NCI-H1105 (cell line): ENCODE results near the gene SULT2B1.
"Not testable (repeated sequence)": the region's sequence is repeated elsewhere in the genome, so short reads cannot be mapped to it uniquely, and the experiment has no call there.

Experiments used
- DNase-seq: peaks from one replicate; lab custom pipeline; 2025; lab: John Stamatoyannopoulos, UW

SULT2B1 gene

DNA sequence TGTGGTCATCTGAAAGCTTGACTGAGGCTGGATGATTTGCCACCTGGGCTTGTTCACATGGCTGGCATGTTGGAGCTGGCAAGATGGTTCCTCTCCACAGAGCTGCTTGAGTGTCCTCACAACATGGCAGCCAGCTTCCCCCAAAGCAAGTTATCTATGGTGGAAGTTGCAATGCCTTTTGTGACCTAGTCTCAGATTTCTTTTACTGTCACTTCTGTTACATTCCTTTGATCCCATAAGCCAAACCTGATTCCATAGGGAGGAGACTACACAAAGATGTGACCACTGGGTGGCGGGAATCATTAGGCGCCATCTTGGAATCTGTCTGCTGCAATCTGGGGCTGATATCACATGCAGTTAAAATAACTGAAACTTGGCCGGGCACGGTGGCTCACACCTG is 22.8 kb upstream of the SULT2B1 start:
- DNase-seq, result no peak

DNA sequence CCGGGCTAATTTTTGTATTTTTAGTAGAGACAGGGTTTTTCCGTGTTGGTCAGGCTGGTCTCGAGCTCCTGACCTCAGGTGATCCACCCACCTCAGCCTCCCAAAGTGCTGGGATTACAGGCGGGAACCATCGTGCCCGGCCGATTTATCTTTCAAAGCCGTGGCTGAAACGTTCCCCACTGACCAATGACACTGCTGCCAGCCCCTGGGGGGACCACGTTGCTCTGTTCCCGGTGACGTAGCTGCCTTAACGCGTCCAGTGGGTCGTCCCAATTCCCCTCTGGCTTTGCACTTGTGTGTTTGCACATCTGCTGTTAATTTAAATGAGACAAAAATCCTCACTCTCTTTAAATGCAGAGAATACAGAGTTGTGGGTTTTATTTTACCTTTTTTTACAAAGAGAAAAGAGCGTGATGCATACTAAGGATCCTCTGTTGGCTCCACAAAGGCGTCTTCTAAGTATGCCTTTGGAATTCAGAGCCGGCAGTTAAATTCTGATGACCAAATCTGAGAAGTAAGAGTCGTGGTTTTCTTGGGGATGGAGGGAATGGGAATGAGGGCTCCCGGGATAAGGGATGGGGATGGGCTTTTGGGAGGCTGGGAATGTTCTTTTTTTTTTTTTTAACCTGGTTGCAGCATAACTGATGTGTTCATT is 21.8 kb upstream of the SULT2B1 start:
- no peak for DNase-seq

DNA sequence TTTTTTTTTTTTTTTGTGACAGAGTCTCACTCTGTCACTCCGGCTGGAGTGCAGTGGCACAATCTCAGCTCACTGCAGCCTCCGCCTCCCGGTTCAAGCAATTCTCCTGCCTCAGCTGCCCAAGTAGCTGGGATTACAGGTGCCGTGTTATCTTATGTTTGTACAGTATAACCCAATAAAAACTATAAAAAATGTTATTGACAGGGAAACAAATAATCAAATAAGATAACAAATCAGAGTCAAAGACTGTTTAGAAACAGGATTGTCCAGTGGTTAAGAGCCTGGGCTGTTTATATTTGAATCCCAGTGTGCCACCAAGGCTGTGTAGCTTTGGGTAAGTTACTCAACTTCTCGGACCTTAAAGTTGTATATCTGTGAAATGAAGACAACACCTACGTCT is 21.2 kb upstream of the SULT2B1 start:
- no peak for DNase-seq

DNA sequence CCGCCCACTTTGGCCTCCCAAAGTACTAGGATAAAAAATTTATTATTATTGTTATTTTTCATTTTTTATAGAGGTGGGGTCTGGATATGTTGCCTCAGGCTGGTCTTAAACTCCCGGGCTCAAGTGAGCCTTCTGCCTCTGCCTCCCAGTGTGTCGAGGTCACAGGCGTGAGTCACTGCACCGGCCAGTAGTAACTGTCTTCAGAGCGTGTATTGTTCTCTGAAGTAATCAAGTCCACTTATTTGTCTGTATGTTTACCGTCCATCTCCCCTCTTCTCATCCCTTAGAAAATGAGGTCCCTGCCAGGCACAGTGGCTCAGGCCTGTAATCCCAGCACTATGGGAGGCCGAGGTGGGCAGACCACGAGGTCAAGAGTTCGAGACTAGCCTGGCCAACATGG is 18.2 kb upstream of the SULT2B1 start:
- DNase-seq, result no peak

DNA sequence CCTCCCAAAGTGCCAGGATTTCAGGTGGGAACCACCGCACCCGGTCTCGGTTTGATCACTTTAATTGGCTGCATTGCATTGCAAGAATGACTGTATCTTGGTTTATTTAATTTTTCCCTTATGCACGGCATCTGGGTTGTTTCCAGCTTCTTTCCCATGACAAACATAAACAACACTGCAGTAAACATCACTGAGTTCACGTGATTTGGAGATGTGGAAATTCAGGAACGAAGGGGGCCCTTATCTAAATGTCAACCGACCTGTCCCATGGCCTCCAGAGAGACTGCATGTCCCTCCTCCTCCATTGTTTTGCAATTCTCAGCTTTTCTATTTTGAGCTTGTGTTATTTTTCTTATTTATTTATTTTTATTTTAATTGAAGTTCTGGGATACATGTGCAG is 14.4 kb upstream of the SULT2B1 start:
- DNase-seq, result no peak

DNA sequence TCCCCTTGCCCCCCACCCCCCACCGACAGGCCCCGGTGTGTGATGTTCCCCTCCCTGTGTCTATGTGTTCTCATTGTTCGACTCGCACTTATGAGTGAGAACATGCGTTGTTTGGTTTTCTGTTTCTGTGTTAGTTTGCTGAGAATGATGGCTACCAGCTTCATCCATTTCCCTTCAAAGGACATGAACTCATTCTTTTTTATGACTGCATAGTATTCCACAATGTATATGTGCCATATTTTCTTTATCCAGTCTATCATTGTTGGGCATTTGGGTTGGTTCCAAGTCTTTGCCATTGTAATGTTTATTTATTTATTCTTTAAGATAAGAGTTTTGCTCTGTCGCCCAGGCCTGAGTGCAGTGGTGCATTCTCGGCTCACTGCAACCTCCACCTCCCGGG is 13.9 kb upstream of the SULT2B1 start:
- DNase-seq, result not testable (repeated sequence)

DNA sequence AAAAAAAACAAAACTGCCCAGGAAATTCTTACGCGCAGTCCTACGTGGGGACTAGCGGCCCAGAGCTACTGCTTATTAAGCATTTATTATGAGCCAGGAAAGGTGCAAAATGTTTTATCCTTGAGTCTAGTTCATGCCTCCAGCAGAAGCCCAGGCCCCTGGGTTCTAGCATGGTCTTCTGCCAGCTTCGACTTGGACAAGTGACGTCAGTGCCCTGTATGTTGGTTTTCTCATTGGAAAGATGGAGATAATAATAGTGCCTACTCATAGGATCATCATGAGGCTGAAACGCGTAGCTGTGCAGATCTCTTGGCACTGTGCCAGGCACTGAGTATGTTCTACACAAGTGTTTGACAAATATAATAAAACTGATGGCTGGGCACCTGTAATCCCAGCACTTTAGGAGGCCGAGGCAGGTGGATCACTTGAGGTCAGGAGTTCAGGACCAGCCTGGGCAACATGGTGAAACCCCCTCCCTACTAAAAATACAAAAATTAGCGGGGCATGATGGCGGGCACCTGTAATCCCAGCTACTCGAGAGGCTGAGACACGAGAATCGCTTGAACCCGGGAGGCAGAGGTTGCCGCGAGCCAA is 12.4 kb upstream of the SULT2B1 start:
- peak; percentile 97 for DNase-seq

DNA sequence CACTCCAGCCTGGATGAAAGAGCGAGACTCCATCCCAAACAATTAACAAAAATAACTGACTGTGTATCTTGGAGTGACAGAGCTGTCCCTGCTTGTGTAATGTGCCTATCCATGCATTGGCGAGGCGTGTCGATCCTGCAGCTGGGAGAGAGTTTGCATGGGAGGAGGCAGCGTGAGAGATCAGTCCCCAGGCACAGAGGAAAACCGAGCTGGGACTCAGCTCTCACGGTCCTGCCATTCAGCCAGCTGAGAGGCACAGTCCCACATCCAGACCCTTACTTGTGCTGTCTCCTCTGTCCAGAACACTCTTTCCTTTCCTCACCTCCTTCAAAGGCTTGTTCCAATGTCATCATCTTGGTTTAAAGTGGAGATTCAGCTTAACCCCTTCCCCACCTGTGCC is 11.9 kb upstream of the SULT2B1 start:
- DNase-seq, result peak; percentile 42

DNA sequence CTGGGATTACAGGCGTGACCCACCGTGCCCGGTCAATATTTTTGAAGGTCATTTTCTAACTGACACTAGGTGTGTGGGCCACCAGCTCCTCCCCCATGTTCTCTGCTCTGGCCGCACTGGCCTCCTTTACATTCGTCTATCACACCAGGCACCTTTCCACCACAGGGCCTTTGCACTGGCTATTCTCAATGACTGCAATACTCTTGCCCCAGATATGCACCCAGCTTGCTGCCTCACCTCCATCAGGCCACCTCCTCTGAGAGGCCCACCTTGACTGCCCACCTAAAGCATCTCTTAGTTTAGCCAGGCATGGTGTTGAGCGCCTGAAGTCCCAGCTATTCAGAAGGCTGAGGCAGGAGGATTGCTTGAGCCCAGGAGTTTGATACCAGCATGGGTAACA is 10.2 kb upstream of the SULT2B1 start:
- DNase-seq, result no peak

DNA sequence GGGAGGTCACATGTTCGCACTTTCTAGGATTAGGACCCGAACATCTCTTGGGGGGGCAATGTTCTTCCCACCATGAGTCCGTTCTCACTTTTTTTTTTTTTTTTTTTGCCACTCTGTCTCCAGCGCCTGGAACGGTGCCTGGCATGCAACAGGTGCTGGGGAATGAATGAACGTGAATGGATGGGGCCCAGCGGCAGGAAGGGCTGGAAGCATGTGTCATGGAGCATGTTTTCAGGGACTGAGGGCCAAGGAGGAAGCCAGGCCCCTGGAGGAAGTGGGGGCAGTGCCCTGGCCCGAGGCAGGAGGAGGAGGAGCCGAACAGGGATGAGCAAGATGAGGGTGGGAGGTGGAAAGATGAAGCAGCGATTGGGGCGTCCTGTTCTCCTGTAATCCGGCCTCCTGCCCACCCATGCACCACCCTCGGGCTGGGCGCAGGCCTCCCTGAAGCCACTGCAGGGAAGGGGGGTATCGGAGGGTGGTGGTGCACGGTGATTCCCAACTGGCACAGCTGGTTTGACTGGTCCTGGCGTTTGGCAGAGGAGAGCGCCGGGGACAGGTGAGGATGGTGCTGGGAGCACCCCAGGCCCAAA is 8.8 kb upstream of the SULT2B1 start:
- DNase-seq, result no peak

DNA sequence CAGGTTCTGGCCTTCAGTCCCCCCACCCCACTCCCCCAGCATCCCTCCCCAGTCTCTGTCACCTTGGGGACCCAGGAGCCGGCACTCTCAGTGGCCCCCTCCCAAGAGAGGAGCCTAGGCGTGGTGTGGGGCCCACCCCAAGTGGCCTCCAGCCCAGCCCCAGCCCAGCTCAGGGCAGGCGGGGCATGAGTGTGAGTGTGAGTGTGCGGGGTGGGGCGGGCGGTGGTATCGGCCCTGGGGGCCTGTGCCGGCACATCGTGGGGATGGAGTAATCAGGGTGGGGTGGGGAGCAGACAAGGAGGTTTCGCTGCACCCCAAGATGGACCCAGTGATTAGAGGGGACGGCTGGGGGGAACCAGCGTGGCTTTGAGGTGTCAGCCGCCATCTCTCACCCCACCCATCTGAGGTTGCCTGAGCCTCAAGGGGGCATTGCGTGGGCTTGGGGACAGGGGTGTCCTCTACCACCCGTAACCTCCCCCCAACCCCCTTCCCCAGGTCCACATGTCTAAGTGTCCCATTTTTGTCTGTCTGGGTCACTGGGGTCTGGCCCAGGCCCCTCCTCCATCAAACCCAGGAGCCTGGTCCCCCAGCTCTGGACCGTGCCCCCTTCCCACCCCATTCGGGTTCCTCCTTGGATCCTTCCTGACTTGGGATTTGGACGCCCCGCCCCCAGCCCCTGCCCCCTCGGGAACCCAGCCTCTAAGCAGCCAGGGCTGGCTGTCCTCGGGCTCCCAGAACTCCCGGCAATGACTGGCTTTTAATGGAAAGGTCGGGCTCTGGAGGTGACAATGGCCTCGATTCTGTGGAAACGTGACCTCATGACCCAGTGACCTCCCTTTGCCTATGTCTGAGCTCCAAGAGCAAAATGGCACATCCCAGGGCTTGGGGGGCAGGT is 6.9 kb upstream of the SULT2B1 start:
- no peak for DNase-seq

DNA sequence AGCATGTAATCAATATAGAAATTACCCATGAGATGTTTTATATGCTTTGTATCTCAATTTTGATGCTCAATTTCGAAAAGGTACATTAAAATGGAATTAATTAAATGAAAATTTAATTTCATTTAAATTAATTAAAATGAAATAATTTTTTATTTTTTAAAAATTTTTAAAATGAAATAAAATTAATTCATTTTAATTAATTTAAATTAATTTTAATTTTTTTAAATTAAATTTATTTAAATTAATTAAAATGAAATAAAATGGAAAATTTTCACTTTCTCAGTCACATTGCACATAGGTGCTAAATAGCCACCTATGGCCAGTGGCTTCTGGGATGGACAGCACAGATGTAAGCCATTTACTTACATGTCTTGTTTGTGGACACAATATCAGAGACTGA is 4.2 kb upstream of the SULT2B1 start:
- no peak for DNase-seq

DNA sequence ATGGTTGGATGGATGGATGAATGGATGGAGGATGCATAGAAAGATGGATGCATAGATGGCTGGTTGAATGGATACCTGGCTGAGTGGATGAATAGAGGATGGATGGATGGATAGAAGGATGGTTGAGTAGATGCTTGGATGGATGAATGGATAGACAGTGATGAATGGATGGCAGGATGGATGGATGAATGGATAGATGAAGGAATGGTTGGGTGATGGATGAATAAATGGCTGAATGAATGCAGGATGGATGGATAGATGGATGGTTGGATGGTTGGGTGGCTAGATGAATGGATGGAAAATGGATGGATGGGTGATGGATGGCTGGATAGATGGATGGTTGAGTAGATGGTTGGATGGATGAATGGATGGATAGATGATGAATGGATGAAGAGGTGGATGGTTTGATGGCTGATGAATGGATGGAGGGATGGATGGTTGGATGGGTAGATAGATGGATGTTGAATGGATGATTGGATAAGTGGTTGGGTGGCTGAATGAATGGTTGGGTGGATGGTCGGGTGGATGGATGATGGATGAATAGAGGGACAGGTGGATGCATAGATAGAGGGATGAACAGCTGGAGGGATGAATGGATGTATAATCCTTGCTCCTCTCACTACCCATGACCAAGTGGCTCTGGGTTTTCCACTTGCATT is 3.6 kb upstream of the SULT2B1 start:
- no peak for DNase-seq

DNA sequence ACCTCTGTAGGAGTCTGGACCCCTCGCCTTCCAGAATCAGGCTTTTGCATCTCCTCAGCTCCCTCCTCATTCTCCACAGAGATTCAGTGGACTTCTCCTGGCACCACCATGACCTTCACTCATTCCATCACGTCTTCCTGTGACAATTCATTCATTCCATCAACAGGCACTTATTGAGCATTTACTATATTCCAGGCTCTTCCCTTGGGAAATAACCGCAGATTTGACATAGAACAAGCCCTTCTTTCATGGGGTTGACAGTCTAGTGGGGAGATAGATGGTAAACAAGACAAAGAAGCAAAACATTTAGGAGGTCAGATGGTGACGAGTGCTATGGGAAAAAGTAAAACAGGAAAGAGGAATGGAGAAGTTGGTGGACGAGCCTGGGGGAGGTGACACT is 2.6 kb upstream of the SULT2B1 start:
- DNase-seq, result no peak

DNA sequence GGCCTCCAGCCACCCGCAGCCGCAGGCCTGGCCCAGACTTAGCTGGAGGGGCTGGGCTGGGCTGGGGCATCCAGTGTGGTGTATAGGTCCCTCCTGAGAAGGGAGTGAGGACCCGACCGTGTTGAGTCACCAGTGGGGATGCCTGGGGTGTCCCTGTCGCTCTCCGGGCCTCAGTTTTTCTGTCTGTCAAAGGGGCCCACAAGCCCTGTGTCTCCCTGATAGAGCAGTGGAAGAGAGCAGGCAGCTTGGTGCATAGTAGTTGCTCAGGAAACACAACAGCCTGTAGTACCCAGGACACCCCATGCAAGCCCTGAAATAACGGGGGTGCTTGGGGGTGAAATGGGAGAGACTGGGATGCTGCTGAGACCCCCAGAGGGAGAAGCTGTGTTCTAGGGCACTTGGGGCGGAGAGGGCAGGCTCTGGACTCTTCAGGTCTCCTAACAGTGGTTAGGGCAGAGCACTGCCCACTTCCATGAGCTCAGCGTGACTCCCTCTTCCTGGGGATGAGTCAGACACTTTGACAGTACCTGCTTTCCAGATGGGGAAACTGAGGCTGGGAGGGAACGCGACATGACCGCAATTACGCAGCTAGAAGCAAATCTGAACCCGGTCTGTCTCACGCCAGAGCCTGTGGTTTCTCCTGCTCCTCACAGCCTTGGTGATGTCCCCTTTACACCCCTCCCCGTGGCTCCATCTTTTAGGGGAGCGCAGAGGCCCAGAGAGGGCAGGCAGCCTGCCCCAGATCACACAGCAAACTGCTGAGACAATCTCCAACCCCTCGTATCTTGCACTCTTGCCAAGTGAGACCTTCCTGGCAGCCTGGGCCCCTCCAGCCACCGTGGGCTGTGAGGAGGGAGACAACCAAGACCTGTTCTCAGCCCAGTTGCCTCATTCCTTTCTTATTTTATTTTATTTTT is 692 bp downstream of the SULT2B1 start:
- DNase-seq, result no peak

DNA sequence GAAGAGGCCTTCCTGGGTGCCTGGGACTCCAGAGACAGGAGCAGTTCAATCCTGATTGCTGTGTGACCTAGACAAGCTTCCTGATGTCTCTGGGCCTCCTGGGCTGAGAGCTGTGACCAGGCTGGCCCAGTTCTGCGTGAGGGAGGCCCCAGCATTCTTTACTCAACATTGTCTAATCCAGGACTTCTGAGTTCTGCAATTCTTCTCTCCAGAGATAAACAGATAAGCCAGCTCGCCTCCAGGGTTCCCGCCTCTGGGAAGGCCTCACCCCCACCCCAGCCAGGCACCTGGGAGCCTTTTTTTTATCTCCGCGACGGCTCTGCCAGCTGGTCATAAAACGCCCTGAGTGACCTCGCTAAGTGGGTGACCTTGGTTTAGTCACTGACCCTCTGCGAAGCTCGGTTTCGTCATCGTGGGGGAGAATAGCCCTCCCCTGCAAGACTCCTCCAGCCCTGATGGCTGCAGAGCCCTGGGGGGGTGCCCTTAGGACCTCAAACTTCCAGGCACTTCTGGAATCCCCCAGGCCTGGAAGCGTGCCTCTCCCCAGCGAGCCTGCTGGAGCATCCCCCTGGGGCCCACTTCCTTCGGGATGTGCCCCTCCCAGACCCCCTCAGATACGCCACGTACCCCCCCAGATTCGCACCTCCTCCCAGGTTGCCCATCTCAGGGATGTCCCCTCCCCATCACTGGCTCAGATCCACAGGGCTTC is 1.9 kb downstream of the SULT2B1 start:
- DNase-seq, result no peak

DNA sequence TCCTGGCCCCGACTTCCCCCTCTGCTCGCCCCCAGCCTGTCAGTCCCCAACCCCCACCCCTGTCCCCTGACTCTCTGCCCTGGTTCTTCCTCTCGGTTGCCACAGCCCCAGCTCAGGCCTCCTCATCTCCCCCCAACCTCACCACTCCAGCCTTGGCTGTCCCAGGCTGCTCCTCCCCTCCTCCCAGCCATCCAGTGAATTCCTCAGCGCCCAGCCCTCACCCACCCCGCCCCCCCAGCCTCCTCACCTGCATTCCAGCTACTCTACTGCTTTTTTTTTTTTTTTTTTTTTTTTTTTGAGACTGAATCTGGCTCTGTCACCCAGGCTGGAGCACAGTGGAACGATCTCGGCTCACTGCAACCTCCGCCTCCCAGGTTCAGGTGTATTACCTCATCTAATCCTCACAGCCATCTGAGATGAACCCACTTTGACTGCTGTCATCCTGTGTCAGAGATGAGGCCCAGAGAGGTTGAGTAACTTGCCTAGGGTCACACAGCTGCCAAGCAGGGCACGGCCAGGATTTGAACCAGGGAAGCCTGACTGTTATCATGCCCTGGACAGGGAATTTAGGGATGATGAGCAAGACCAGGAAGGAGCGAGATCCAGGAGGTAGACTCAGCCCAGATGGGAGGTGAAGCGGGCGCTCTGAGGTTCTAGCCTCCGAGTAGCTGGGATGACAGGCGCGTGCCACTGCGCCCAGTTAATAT is 2.6 kb downstream of the SULT2B1 start:
- no peak for DNase-seq

DNA sequence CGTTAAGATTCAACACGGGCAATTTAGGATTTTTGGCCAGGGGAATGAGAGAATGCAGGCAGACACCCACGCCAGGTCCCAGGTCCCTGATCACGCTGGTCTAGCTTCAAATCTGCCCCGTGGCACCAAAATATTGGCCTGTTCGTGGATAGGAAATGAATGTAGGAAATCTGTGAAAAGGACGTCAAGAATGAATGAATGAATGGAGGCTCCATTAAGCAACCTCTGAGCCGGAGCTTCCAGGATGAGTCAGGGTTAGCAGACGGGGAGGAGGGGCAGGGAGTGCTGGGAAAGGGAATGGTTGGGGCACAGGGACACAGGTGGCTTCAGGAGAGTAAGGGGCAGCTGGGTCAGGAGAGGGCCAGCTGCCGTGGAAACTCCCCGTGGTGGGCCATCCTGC is 4.2 kb downstream of the SULT2B1 start:
- DNase-seq, result no peak

DNA sequence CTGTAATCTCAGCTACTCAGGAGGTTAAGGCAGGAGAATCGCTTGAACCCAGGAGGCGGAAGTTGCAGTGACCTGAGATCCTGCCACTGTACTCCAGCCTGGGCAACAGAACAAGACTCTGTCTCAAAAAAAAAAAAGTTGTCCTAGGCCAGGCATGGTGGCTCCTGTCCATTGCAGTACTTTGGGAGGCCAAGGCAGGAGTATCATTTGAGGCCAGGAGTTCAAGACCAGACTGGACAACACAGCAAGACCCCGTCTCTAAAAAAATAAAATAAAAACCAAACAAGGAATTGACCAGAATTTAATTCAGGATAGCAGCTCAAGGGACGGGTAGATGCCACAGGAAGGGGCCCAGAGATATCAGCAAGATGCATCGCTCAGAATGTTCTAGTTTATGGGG is 4.9 kb downstream of the SULT2B1 start:
- DNase-seq, result no peak
